K562 (cell line): ENCODE results near the gene CTSZ. TPM values are rescaled to one million over a fixed set of nuclear protein-coding genes. Genes with fewer than 3 reads are reported as not detected.
A peak's percentile ranks its signal among the peaks of the same experiment; 100 is the strongest.

Source experiments
- ATAC-seq: fragments of 200-7000 bp; cut with Tn5 transposase; 3 replicates; pipeline ENCODE4 v1.9.1; 2020; ENCODE audit warnings: moderate library complexity
- BruUV-seq: library from RNA; stranded (reverse); fragments of 400-500 nt; replicated peaks from 2 replicates; lab custom pipeline; 2021; lab: Mats Ljungman, UMichigan
- CTCF ChIA-PET: fragments of 300-600 bp; formaldehyde crosslinking; extraction: SDS; loops from one replicate; lab custom pipeline; 2021; ENCODE audit warnings: low intra/inter-chr PET ratio; lab: Yijun Ruan, JAX
- POLR2A ChIA-PET: fragments of 300-600, 350-650 bp; sonication (Branson Sonifier 250); formaldehyde crosslinking; extraction: SDS; loops from one replicate; lab custom pipeline; 2021; ENCODE audit warnings: antibody characterized with exemption, inconsistent platforms; lab: Yijun Ruan, JAX
- DNase-seq, 4 experiments: peaks; one replicate each; pipeline versions ENCODE4 v3.0.0 to v3.0.0-alpha.2; 2011 to 2018; ENCODE audit warnings: low spot score in 3 of 4, mixed read lengths in 3 of 4; ENCODE audit errors: extremely low read depth in 1 of 4
- FAIRE-seq: peaks from 2 replicates; lab custom pipeline; 2011; peaks lifted over from hg19 to GRCh38; lab: Jason Lieb, UNC
- H2AFZ ChIP-seq: 2 replicates; pipeline ENCODE4 v1.6.0; 2011; ENCODE audit warnings: low read depth, low read length, control low read depth, inconsistent platforms
- H3K27ac ChIP-seq: fragments of 200-600 bp; 3 replicates; pipeline ENCODE4 v1.8.0; 2011; ENCODE audit warnings: low read depth, mild to moderate bottlenecking, control low read depth, inconsistent platforms, low read length, moderate library complexity, mixed read lengths; ENCODE audit errors: extremely low read depth
- H3K27me3 ChIP-seq, 2 experiments: fragments of 300-600 bp in 1 of 2; 2 replicates in 1 of 2; 3 replicates in 1 of 2; pipeline versions ENCODE4 v1.6.0 to v1.8.0; 2011; ENCODE audit warnings: inconsistent platforms in 2 of 2, low read length in 2 of 2, mild to moderate bottlenecking in 1 of 2, mixed read lengths in 1 of 2, moderate library complexity in 1 of 2; ENCODE audit not compliant: control insufficient read depth in 2 of 2, insufficient read depth in 2 of 2
- H3K36me3 ChIP-seq: fragments of 300-600 bp; 3 replicates; pipeline ENCODE4 v1.8.0; 2011; ENCODE audit warnings: mild to moderate bottlenecking, low read length, inconsistent platforms; ENCODE audit not compliant: control insufficient read depth, insufficient read depth
- H3K4me1 ChIP-seq, 2 experiments: fragments of 200-600 bp in 1 of 2; replicated peaks in 1 of 2; 2 replicates in 1 of 2; 3 replicates in 1 of 2; pipeline versions ENCODE4 v1.5.1 to v1.8.0; 2011; ENCODE audit warnings: inconsistent platforms in 2 of 2, low read length in 2 of 2, mild to moderate bottlenecking in 1 of 2, mixed read lengths in 1 of 2, moderate library complexity in 1 of 2; ENCODE audit not compliant: control insufficient read depth in 2 of 2, insufficient read depth in 2 of 2
- H3K4me2 ChIP-seq: 2 replicates; pipeline ENCODE4 v1.6.1; 2011; ENCODE audit warnings: low read length, control low read depth, inconsistent platforms, mixed read lengths; ENCODE audit not compliant: insufficient read depth
- H3K4me3 ChIP-seq: fragments of 200-600 bp; sonication (generic), shearing (Covaris generic); 2 replicates; pipeline ENCODE4 v1.5.1; 2016; ENCODE audit warnings: control low read depth, inconsistent platforms
- H3K79me2 ChIP-seq: fragments of 200-600 bp; 3 replicates; pipeline ENCODE4 v1.8.0; 2011; ENCODE audit warnings: low read length, inconsistent platforms; ENCODE audit not compliant: control insufficient read depth, insufficient read depth
- H3K9ac ChIP-seq, 2 experiments: 2 replicates each; pipeline versions ENCODE4 v1.6.0 to v1.6.1; 2011; ENCODE audit warnings: low read depth in 2 of 2, low read length in 2 of 2, control low read depth in 1 of 2, inconsistent platforms in 1 of 2, mild to moderate bottlenecking in 1 of 2, mixed read lengths in 1 of 2; ENCODE audit not compliant: insufficient read depth in 1 of 2
- H3K9me1 ChIP-seq: one replicate; pipeline ENCODE4 v1.6.0; 2011; ENCODE audit warnings: inconsistent platforms, mild to moderate bottlenecking, low read length, moderate library complexity; ENCODE audit not compliant: control insufficient read depth, insufficient read depth
- H3K9me3 ChIP-seq: replicated peaks from 2 replicates; pipeline ENCODE4 v1.5.1; 2011; ENCODE audit warnings: low read depth, low read length, inconsistent platforms; ENCODE audit not compliant: control insufficient read depth, insufficient read depth
- H4K20me1 ChIP-seq: replicated peaks from 2 replicates; pipeline ENCODE4 v1.6.1; 2011; ENCODE audit warnings: low read length, inconsistent platforms, mixed read lengths; ENCODE audit not compliant: control insufficient read depth, insufficient read depth
- EGR1 ChIP-seq: fragments of 450-650 bp; conservative IDR thresholded peaks from 2 replicates; pipeline ENCODE4 v1.6.1; 2017; ENCODE audit warnings: mild to moderate bottlenecking
- HDGF ChIP-seq: fragments of 450-650 bp; IDR thresholded peaks from 2 replicates; pipeline ENCODE4 v1.6.1; 2016
- MEIS2 ChIP-seq: fragments of 450-650 bp; IDR thresholded peaks from 2 replicates; pipeline ENCODE4 v1.6.1; 2014; ENCODE audit warnings: mild to moderate bottlenecking; ENCODE audit not compliant: partially characterized antibody
- NFYB ChIP-seq: IDR thresholded peaks from 2 replicates; pipeline ENCODE4 v1.6.1; 2011; ENCODE audit warnings: mild to moderate bottlenecking, moderate library complexity; ENCODE audit not compliant: insufficient read length; ENCODE audit errors: extremely low read depth
- POLR2A ChIP-seq: fragments of 450-650 bp; conservative IDR thresholded peaks from 2 replicates; pipeline ENCODE4 v1.6.1; 2016
- POLR2G ChIP-seq: fragments of 200-400 bp; formaldehyde crosslinking; IDR thresholded peaks from 2 replicates; pipeline ENCODE4 v1.6.1; 2017; ENCODE audit warnings: low read depth, mild to moderate bottlenecking, antibody characterized with exemption, low read length, moderate library complexity
- PYGO2 ChIP-seq: fragments of 450-650 bp; IDR thresholded peaks from 2 replicates; pipeline ENCODE4 v1.6.1; 2016; ENCODE audit warnings: mild to moderate bottlenecking, missing genetic modification characterization, moderate library complexity, missing compliant biosample characterization
- RBBP5 ChIP-seq: fragments of 200-600 bp; sonication (generic); IDR thresholded peaks from 2 replicates; pipeline ENCODE4 v1.6.1; 2012; ENCODE audit warnings: borderline replicate concordance, mild to moderate bottlenecking, low read length, control low read depth, inconsistent platforms; ENCODE audit not compliant: insufficient read depth, poor library complexity, severe bottlenecking
- RBFOX2 ChIP-seq: fragments of 200-400 bp; formaldehyde crosslinking; IDR thresholded peaks from 2 replicates; pipeline ENCODE4 v1.6.1; 2017; ENCODE audit warnings: low read depth, mild to moderate bottlenecking, low read length, moderate library complexity
- STAT5A ChIP-seq: IDR thresholded peaks from 2 replicates; pipeline ENCODE4 v1.6.1; 2012; ENCODE audit warnings: low read length, inconsistent platforms, borderline replicate concordance
- THRA ChIP-seq: fragments of 450-650 bp; IDR thresholded peaks from 2 replicates; pipeline ENCODE4 v1.6.1; 2017; ENCODE audit warnings: mild to moderate bottlenecking, moderate library complexity
- ZBTB33 ChIP-seq: sonication (generic); formaldehyde crosslinking; IDR thresholded peaks from 2 replicates; pipeline ENCODE4 v1.8.1; 2023; ENCODE audit warnings: mild to moderate bottlenecking, missing genetic modification reagents
- WGBS: fragments of 100-300 bp; shearing (Covaris generic); methylation state at CpG from one replicate; pipeline ENCODE4 v1.1.6; 2016; ENCODE audit warnings: low coverage, mixed read lengths; ENCODE audit not compliant: insufficient coverage; ENCODE audit errors: missing lambda C conversion rate; 5-methylcytosine and 5-hydroxymethylcytosine counted together
- in situ Hi-C: fragments of 300-500 bp; cut with MboI; formaldehyde crosslinking; loops from 4 replicates; pipeline ENCODE4 v1.15.0; 2018; ENCODE audit warnings: inconsistent platforms, mixed read lengths
- intact Hi-C: fragments of 100-400 bp; cut with micrococcal nuclease; formaldehyde crosslinking; loops from 2 replicates; pipeline ENCODE4 v1.14.2; 2022
- polyA plus RNA-seq, 8 experiments: library from polyadenylated mRNA; depleted of rRNA in 4 of 8; stranded (reverse) in 5 of 8; unstranded in 3 of 8; fragments of >200 nt; fragmentation: Nextera tagmentation in 2 of 8; fragmentation: Illumina TruSeq in 1 of 8; extraction: Ambion mirVana in 2 of 8; extraction: Trizol in 1 of 8; gene quantifications; 2 replicates each; pipeline versions ENCODE4 v1.2.1 to v1.2.3, GENCODE V29; 2011 to 2014; ENCODE audit warnings: inconsistent platforms in 1 of 8, missing spikeins in 1 of 8
- total RNA-seq, 7 experiments: library from RNA; depleted of rRNA in 6 of 7; stranded (reverse); fragments of >200 nt in 6 of 7; fragmentation: Illumina TruSeq in 2 of 7; extraction: Trizol in 2 of 7; gene quantifications; 2 replicates each; pipeline versions ENCODE4 v1.2.1 to v1.2.3, GENCODE V29; 2011 to 2021; ENCODE audit warnings: low replicate concordance in 1 of 7
- TF ChIP-seq, protein P1 (sequence below): fragments of 450-650 bp; IDR thresholded peaks from 2 replicates; pipeline ENCODE4 v1.6.1; 2016; ENCODE audit warnings: antibody characterized with exemption
- TF ChIP-seq, protein P2 (sequence below): fragments of 450-650 bp; IDR thresholded peaks from 2 replicates; pipeline ENCODE4 v1.6.1; 2018; ENCODE audit warnings: mild to moderate bottlenecking, low read depth; ENCODE audit not compliant: partially characterized antibody

Gene CTSZ
- total and polyA plus RNA-seq, 9 of the 15 experiments (the other 6 are each of a cell fraction or from before 2014, with no cell fraction given): 1.6 to 143 (median 82.8) TPM

- no TSS peak for BruUV-seq
- Histone ChIP-seq H3K4me3 (no peak overlapping the region), H3K9ac (peak overlapping the region in 1 of 2 experiments; percentile 39; a peak in 2 of 4 replicates), H3K4me2 (no peak overlapping the region), H3K9me1 (no peaks in the 10 kb centered on the region), H3K27me3 (no peaks in the 10 kb centered on the region), H3K4me1 (peaks cover 28 to 32% of the 10 kb centered on the region in 2 experiments), H3K36me3 (peaks cover 75% of the 10 kb centered on the region), H4K20me1 (no peaks in the 10 kb centered on the region; the same call in 1 of the 2 replicates), H3K27ac (no peak overlapping the region), H3K79me2 (peaks cover 94% of the 10 kb centered on the region), H3K9me3 (no peaks in the 10 kb centered on the region), H2AFZ (no peak overlapping the region)
- no peak for FAIRE-seq
- DNase-seq: no peak
- no peak for ATAC-seq
- in situ Hi-C loops: no loop called here
- CTCF ChIA-PET: no interaction called here
- intact Hi-C loops: no loop called here
- POLR2A ChIA-PET: interaction anchor here (0.9 to 1.5 kb wide), 5 partner anchors 8 to 43 kb away, joined by 3 to 9 read pairs (median 3); partner anchors contain the start of genes ATP5F1E and NELFCD
- TF ChIP-seq RBFOX2 (peak; percentile 59), EGR1 (no peak), ZBTB33 (0 out of 2 replicates have a peak, but pooled peaks have one; percentile 46), PYGO2 (no peak), NFYB (no peak), HDGF (no peak), POLR2G (peak; percentile 50; the same call in 1 of the 2 replicates), THRA (no peak), STAT5A (no peak), MEIS2 (no peak), POLR2A (0 out of 2 replicates have a peak, but pooled peaks have one; percentile 35), RBBP5 (no peak)
- TF ChIP-seq, protein P1, sequence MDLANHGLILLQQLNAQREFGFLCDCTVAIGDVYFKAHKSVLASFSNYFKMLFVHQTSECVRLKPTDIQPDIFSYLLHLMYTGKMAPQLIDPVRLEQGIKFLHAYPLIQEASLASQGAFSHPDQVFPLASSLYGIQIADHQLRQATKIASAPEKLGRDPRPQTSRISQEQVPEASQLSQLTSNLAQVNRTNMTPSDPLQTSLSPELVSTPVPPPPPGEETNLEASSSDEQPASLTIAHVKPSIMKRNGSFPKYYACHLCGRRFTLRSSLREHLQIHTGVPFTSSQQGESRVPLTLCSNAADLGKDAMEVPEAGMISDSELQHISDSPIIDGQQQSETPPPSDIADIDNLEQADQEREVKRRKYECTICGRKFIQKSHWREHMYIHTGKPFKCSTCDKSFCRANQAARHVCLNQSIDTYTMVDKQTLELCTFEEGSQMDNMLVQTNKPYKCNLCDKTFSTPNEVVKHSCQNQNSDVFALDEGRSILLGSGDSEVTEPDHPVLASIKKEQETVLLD: no peak
- TF ChIP-seq, protein P2, sequence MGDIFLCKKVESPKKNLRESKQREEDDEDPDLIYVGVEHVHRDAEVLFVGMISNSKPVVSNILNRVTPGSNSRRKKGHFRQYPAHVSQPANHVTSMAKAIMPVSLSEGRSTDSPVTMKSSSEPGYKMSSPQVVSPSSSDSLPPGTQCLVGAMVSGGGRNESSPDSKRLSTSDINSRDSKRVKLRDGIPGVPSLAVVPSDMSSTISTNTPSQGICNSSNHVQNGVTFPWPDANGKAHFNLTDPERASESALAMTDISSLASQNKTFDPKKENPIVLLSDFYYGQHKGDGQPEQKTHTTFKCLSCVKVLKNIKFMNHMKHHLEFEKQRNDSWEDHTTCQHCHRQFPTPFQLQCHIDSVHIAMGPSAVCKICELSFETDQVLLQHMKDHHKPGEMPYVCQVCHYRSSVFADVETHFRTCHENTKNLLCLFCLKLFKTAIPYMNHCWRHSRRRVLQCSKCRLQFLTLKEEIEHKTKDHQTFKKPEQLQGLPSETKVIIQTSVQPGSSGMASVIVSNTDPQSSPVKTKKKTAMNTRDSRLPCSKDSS: no peak
- 91% methylated on average over 21 of the region's 24 CpGs for WGBS
Observed at GRCh38 chr20:59024111-59024530, 17.1 kb upstream of the CTSZ start.
